Breast epithelium (tissue), 3 donors: ENCODE measurements around the gene TMEM145.

ENCODE experiments used
- CTCF ChIP-seq, 3 donors: fragments of 450-650 bp; IDR thresholded peaks; one replicate each; pipeline ENCODE4 v1.5.1; 2016 to 2017; ENCODE audit warnings: antibody characterized with exemption in 3 of 3, mild to moderate bottlenecking in 3 of 3, moderate library complexity in 3 of 3
- POLR2AphosphoS5 ChIP-seq, 3 donors: sonication (generic); formaldehyde crosslinking; IDR thresholded peaks; one replicate each; pipeline ENCODE4 v1.6.1; 2017; ENCODE audit warnings: antibody characterized with exemption in 3 of 3

GRCh38 chr19:42328106-42328505, 15.0 kb downstream of the TMEM145 start:
- no peak for TF ChIP-seq CTCF (IDR thresholded peaks at IDR 0.05)
- no peak for TF ChIP-seq POLR2AphosphoS5 (IDR thresholded peaks at IDR 0.05)
